Endothelial cell of umbilical vein (primary cell): Measurements from ENCODE around the gene FOSL2.
A peak's percentile ranks its signal among the peaks of the same experiment; 100 is the strongest.

Experiments
- CTCF ChIP-seq, 2 donors: IDR thresholded peaks; 1 replicate in 1 of 2; 2 replicates in 1 of 2; pipeline ENCODE4 v1.5.1; 2011; ENCODE audit warnings: low read length in 2 of 2, mild to moderate bottlenecking in 2 of 2, moderate library complexity in 2 of 2, control low read depth in 1 of 2, inconsistent platforms in 1 of 2, low read depth in 1 of 2; ENCODE audit not compliant: insufficient read depth in 1 of 2; ENCODE audit errors: extremely low read depth in 1 of 2
- GATA2 ChIP-seq: IDR thresholded peaks from 2 replicates; pipeline ENCODE4 v1.7.0; 2011; ENCODE audit warnings: low read depth, mild to moderate bottlenecking, moderate library complexity, mixed read lengths, low read length; ENCODE audit not compliant: insufficient read length, insufficient read depth
- JUN ChIP-seq: IDR thresholded peaks from 2 replicates; pipeline ENCODE4 v1.6.1; 2011; ENCODE audit warnings: borderline replicate concordance, low read depth; ENCODE audit not compliant: insufficient read length, insufficient read depth
- MAX ChIP-seq: IDR thresholded peaks from 2 replicates; pipeline ENCODE4 v1.6.1; 2011; ENCODE audit not compliant: insufficient read depth, insufficient read length
- MYC ChIP-seq: IDR thresholded peaks from one replicate; pipeline ENCODE4 v1.6.1; 2011; ENCODE audit warnings: mild to moderate bottlenecking, low read depth, low read length
- POLR2A ChIP-seq: IDR thresholded peaks from 2 replicates; pipeline ENCODE4 v1.6.1; 2012; ENCODE audit warnings: low read depth, mild to moderate bottlenecking, control low read depth, low read length
- POLR2AphosphoS5 ChIP-seq: IDR thresholded peaks from 2 replicates; pipeline ENCODE4 v1.6.1; 2012; ENCODE audit warnings: low read depth, mild to moderate bottlenecking, control low read depth, low read length, moderate library complexity; ENCODE audit not compliant: insufficient read depth

- no peak for TF ChIP-seq POLR2A
- TF ChIP-seq POLR2AphosphoS5: no peak
- no peak for TF ChIP-seq CTCF (IDR thresholded peaks at IDR 0.05; ENCODE audit: extremely low read depth in 1 of 2, insufficient read depth in 1 of 2, low read depth in 1 of 2, low read length in 2 of 2)
- peak; percentile 57 for TF ChIP-seq JUN
- peak; percentile 95 for TF ChIP-seq GATA2
- no peak for TF ChIP-seq MAX
- TF ChIP-seq MYC: no peak
These were observed 57.1 kb downstream of the FOSL2 start for GRCh38 chr2:28449488-28450395.
